ENCODE results near the gene ZBTB20.

DNA sequence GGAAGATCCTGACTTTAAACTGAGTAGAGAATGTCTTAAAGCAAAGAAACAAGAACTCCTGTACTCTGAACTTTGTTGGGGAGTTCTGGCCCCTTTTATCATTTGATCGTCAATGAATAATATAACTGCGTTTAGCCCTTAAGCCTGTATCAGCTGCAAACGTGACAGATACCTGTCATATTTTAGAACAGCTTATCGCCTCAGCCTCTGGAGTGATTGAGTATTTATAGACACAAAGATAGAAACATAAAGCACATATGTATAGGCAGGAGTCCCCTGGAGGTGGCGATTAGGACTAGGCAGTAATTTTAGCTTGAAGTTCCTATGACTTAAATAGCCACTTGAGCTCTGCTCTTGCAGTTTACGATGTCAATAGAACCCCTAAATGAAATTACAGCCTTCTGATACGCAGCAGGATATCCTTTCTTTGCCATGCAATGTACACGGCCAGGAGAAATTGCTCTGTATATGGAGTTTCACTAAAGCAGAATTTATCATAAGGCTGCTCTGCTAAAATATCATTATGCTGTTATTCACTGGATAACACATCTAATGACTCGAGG, 531.5 kb downstream of the ZBTB20 start:
- TF ChIP-seq TCF3 (IDR thresholded peaks at IDR 0.05; ENCODE audit: borderline replicate concordance, insufficient read depth, low read depth, low read length): no peak
- no peak for TF ChIP-seq CTCF (IDR thresholded peaks at IDR 0.05 in 2 of 3, conservative IDR thresholded peaks at IDR 0.05 in 1 of 3; ENCODE audit: control insufficient read depth in 2 of 3, extremely low read depth in 1 of 3, insufficient read depth in 1 of 3, low read depth in 3 of 3, low read length in 3 of 3)
